ENCODE results near the gene ARHGAP29.

Gene ARHGAP29

DNA sequence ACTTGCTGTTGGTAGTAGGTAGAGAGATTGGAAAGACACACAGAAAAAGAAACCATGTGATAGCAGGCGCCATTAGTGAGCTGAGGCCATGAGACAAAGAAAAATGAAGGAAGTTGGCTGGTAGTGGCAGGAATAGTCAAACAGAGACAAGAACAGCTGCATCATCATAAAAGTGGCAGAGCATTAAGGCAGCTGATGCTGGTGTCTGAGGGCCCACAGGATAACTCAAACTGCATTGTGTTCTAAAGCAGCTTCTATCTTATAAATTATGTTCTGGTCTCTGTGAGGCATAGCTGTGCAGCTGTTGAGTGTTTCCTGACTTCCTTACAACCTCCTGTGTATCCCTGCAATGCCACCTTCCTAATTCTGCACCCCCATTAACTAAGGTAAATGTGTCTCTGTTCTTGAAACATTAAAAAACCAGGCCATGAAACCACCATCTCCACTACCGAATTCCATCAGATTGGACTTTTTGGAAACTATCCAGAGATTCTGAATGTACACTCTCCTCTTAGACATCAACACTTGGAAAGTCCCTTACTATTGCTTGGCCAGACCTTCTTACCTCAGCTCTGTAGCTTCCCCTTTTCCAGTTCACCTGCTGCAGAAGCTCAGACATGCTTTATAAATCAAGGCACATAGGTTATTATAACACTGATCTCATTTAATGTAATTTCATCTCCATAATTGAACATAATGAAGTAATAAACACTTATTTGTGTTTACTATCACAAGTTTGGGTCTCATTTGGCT is 23.4 kb upstream of the ARHGAP29 start:
- DNase-seq: no peak

DNA sequence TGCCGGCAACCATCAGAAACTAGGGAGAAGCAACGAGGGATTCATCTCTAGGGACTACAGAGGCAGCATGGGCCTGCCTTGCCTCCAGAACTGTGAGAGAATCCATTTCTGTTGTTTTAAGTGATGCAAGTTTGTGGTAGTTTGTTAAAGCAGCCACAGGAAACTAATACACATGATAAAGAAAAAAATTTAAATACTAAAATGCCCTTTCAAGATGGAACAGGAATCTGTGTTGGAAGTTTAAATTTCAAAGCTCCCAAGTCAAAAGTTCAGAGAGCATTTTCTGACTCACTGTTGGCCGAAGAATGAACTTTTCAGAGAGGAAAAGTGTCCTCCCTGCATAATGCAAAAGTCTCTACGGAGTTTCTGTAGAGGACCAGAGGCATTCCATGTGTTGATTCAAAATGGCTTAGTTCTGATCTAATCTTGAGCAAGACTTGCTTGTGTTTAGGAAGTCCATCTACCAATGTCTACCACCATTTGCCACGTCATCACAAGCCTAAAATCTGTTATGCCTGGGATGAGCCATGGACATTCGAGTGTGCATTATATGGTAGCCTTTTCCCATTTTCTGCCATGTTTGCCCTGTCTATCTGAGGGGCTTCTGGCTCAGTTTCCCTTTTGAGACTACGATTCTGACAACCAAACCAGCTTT is 22.4 kb upstream of the ARHGAP29 start:
- DNase-seq: no peak

DNA sequence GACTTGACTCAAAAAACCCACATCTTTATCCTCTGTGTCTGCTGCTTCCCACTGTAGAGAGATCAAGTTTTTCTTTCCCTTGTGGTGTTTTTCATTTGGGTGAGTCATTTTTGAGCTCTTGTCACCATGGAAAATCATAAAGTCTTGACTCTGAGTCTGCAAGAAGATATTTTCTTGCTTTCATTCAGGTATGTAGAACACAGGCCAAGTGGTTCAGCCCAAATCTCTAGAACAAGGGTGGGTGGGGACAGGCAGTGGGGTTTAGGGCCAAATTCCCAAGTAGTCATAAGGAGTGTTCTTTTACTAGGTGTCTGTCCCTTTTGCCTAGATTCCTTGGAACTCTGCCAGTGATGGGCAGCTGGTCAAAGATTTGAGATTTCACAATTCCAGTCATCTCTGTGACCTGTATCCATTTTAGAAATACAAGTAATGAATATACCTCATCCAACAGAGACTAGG is 21.5 kb upstream of the ARHGAP29 start:
- DNase-seq: no peak

DNA sequence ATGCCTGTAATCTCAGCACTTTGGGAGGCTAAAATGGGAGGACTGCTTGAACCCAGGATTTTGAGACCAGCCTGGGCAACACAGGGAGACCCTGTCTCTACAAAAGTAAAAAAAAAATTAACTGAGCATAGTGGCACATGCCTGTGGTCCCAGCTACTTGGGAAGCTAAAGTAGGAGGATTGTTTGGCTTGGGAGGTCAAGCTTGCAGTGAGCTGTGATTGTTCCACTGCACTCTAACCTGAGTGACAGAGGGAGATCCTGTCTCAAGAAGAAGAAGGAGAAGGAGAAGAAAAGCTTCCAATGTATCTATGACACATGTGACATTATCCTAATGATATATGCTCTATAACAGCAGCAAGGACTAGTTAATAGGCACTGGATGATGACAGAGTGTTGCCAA is 20.1 kb upstream of the ARHGAP29 start:
- DNase-seq: no peak

DNA sequence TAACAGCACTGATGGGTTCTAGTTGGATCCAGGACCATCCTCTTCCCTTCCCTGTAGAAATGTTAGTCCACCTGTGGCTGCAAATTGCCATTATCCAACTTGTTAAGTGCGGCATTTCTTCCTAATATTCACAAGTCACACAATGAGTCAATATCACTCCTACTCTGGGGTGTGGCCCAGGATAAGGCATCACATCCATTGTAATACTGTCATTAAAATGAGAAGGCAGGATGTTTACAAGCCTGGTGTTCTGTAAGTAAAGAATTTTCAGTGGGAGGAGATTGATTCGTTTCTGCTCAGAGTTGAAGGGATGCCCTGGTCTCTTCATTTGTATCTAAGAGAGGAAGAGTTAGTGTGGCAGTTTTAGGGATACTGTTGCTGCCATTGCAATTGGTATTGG is 18.1 kb upstream of the ARHGAP29 start:
- DNase-seq: no peak

DNA sequence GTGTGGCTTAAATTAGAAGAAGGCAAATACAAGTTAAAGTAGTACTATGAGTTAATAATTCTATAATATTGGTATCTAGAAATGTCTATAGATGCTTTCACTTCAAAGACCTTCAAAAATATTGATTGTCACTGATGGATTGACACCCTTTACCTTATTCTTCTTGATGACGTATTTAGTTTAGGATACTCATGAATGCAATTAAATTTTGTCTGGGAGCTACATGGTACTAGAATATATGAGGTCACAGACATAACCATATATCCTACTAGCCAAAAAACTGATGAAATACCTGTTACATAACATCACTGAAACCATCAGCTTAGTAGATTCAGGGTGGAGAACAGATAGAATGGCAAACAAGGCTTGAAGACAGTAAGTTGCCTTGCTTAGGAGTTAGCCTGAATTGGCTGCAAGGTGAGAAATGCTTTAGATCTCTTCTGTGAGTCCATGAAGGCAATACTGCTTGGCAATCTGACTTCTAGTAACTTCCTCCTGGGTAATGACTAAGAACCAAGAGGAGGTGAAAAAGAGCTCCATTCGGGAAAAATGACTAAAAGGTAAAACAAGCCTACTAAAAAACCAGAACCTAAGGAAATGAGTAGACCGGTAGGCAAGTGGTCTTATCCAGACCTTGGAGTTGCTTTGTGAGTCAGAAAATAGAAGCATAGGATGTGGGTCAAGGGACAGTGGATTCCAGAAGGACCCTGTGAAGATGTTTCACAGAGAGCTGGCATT is 16.9 kb upstream of the ARHGAP29 start:
- no peak for DNase-seq

DNA sequence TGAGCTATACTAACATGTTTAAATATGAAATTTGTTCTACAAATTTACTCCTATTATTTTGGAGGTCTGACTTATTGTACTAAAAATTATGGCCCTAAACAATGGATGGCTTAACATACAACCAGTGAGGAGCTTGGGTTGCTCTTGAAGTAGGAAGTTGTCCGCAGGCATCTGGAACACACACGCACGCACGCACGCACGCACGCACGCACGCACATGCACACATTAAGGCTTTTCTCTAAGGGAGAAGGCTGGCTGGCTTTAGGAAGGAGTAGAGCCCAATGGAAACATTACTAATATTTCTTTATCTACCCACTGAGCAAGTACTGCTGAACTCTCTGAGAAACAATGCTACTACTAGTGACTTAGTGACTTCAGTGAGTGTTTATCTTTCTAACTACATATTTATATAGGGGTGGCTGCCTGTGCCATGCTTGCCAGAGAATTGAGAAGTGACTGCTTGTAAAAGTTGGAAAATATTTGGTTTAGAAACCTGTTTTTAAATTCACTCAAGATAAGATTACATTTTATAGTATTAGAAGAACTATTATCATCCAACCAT is 16.2 kb upstream of the ARHGAP29 start:
- DNase-seq: no peak

DNA sequence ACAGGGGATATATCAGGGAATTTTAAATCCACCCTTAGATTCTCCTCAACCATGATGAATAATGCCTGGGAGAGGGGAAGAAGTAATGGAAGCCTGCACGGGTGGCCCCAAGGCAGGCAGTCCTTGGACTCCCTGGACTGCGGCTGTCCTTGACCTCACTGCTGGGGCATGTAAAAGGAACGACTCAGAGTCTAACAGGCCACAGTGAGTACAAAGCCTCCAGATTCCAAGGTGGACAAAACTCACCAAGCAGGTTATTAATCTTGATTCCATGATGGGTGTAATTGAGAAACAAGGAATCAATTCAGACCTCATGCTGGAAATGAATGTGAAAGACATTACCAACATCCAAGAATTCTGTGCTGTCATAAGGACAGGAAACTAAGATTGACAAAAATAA is 13.0 kb upstream of the ARHGAP29 start:
- no peak for DNase-seq

DNA sequence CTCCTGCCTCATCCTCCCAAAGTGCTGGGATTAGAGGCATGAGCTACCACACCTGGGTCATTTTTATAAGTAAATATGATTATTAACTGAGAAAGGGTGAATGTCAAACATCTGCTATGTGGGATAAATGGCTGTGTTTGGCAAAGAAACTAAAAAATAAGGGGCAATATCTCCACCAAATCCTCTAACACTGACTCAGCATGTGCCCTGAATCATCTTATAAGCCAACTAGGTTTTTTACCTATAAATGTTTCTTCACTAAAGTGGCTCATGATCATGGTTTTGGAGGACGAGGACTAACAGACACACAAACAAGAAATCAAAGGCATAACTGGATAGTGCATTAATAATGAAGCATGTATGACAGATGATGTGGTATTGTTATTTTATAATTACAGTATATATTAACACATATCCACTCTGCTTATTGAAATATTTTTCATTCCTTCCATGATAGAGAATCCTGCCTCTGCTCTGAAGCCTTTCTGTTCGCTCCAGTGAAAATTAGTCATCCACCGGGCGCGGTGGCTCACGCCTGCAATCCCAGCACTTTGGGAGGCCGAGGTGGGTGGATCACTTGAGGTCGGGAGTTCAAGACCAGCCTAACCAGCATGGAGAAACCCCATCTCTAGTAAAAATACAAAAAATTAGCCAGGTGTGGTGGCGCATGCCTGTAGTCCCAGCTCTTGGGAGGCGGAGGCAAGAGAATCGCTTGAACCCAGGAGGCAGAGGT is 11.7 kb upstream of the ARHGAP29 start:
- no peak for DNase-seq

DNA sequence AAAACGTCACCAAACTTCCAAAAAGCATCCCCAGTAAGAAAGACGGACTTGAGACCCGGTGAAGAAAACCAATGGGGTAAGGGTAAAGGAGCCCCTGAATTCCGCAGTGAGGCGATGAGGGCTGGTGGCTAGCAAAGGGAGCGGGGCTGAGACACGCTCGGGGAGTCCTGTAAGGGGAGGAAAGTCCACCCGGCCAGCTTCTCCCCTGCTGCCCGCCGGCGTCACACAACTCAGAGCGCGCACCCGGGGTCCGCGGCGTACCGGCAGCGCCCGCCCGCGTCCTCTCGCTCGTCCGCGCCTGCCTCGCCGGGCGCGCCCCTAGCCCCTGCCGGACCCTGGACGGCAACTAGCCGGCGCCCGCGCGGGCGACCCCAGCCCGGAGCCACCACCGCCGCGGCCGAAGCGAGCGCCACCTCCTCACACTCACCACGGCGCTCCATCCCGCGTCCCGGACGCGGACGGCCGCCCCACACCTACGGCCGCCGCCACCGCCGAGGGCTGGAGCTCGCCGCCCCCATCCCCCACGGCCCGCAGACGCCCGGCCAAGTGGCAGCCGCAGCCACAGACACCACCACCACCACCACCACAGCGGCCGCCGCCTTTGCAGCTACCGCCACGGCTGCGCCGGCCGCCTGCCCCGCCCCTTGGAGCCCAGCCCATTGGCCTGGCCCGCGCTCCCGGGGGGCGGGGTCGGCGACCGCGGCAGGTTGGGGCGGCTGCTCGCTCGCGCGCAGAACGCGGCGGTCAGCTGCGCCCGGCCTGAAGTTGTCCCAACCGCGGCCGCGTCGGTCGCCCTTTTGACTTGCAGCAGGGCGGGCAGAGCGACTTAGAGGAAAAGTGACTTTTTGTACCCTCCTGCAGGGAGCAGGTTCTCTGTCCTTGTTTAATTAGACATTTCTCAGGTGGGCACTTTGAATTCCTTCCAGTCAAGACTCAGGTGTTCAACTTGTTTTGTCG is 10.0 kb upstream of the ARHGAP29 start:
- no peak for DNase-seq

DNA sequence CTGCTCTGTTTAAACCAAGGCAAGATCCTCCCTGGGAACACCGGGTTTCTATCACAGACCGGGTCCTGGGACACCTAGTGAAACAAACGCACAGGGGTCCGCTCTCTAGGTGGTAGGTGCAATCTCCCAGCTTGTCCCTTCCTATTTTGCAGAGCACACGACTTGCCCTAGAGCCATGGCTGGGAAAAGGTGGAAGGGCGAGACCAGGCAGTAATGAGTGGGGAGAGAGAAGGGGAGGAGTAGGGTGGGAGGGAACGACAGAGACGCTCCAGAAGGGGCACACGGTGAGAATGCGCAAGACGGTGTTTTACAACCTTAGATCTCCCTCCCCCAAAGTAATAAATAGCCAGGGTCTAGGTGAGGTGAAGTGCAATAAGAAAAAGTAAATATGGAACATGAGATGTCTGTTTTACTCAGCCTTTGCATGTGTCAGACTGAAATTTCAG is 9.3 kb upstream of the ARHGAP29 start:
- DNase-seq: no peak

DNA sequence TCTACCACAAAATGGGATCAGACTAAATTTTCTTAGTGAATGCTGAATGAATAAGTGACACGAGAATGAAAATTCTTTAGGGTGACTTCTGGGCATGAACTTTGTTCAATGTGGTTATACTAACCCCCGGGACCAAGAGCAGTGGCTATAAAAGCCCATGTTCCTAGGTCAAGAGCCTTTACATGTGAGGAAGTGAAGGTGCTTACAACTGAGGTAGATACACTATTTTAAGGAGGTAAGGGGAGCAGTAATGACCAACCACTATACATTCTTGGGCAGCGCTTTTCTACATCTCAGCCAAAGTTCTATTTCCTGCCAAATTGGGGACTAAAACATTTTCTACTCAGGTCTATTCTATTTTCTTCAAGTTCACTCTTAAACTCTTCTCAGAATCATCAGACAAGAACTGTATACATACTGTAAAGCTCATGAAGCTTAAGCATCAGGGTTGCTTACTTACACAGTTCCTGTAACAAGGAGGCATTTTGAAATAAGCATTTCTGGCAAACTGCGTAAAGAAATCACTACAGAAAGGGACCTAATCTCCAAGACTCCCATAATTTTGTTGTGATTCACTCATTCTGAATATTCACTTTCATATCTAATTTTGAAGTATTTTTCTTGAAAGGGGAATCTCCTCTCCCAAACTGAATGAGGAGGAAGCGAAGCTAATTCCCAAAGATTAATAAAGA is 8.5 kb upstream of the ARHGAP29 start:
- no peak for DNase-seq

DNA sequence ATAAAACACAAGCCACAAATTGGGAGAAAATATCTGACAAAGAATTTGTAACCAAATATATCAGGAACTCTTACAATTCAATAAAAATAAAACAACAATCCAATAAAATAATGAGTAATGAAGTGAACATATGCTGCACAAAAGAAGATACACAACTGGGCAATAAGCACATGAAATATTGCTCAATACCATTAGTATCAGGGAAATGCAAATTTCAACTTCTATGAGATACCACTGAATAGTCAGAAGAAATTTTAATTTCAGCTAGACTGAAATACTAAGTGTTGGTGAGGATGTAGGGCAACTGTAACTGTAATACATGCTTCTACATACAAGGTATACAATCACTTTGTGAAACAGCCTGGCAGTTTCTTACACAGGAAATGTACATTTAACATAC is 7.4 kb upstream of the ARHGAP29 start:
- DNase-seq: no peak

DNA sequence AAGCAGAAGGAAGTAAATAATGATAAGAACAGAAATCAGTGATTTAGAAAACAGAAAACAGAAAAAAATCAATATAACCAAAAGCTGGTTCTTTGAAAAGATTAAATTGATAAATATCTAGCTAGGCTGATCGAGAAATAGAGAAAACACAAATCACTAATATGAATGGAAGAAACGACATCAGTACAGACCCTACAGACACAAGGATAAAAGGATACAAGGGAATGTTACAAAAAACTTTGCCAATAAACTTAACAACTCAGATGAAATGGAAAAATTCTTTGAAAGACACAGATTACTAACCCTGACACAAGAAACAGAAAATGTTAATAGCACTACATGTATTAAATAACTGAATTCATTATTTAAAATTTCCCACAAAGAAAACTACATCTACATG is 6.3 kb upstream of the ARHGAP29 start:
- DNase-seq: no peak

DNA sequence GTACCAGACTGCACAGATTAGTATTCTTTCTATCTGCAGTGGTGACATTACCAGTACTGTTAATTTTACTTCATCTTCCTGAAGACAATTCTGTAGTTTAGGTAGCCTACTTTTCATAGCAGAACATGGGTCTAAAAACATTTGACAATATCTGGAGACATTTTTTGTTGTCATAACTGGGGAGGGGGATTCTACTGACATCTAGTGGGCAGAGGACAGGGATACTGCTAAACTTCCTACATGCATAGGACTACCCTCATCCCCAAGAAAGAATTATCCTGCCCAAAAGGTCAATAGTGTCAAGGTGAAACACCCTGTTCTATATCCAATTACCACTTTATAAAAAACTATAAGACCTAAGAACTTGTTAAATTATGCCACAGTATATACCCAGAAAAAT is 3.4 kb upstream of the ARHGAP29 start:
- no peak for DNase-seq

DNA sequence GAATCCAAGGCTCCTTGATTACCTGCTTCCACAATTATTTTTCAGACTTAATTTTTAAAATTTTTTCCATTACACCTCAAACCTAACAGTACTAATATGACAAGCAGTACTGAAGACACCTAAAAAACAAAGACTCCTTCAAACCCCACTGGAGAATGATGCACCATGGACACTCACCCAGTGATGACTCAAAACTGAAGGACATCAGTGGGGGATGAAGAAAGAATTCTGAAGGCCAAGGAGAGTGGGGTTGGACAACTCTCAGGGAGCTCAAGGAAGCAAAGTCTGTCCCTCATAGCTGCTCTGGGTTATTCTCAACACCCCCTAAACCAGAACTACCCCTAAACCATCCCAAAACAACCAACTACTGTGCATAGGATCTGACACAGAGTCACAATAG is 2.4 kb upstream of the ARHGAP29 start:
- DNase-seq: no peak

DNA sequence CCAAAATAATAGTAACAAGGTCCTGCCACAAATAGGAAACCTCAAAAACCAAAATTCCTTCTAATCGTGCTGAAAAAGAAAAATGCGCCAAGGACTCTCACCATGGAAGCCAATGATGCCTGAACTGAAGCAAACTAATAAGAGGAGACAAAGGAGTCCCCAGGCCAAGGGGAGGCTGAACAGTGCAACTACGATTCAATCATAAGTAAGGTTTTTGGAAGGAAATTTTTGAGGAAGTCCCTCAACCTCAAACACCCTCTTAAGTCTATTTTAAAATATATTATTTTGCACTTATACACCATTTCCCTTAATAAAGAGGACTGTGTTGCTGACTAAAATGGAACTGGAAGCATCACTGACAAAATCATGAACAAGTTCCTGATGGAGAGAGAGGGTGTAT is 1.7 kb upstream of the ARHGAP29 start:
- no peak for DNase-seq

DNA sequence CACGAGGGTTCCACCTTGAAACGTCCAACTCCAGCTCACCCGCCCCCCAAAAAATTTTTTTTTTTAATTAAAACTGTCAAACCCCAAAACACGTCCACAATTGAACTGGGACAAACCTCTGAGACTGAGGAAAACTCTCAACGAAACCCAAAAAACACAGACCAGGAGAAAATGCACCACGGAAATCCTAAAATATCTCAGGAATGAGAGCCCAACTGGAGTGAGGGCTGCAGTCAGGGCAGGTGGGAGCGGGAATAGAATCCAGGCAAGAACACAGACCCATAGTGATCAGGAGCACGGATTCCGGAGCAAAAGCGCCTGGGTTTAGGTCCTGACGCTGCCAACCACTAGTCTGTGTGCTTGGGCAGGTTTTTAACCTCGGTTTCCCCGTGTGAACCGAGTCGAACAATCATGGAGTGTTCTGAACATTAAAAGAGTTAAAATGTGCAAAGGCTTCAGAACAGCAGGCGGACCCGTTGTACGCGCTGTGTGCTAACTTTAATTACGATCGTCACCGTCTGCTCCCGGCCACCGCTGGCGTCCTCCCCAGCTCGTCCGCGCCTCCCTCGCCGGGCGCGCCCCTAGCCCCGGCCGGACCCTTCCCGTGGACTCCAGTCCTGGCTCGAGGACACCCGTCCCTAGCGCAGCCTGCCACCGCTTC is 624 bp downstream of the ARHGAP29 start:
- DNase-seq: no peak

DNA sequence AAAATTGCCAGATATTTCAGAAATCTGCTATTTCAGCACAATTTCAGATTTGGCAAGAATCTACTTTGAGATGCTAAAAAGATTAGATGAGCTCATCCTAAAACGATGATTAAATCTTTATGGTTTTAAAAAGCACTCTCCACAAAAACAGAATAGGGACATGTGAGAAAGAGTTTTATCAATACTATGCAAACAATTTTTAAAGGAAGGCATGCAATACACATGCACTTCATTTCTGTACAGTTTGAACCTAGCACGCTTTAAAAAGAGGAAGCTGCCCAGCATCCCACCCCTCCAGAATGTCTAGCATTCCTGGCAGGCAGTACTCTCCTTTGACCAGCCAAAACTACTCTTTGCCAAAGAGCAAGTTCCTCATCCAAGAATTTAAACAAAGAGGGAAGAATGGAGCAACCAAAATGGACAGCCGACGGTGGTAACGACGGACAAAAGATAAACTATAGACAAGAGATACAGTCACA is 1.3 kb downstream of the ARHGAP29 start:
- no peak for DNase-seq

All from activated CD4-positive, alpha-beta T cell treated with anti-CD3 and anti-CD28 coated beads, Interleukin-2, amount 50 U/mL, for 1 hour (primary cell).